GM12878 (cell line): Measurements from ENCODE around the gene FXYD1. TPM values are rescaled to one million over a fixed set of nuclear protein-coding genes. Genes with fewer than 3 reads are reported as not detected.
A peak's percentile ranks its signal among the peaks of the same experiment; 100 is the strongest.

Experiments
- BRCA1 ChIP-seq: IDR thresholded peaks from 2 replicates; pipeline ENCODE4 v1.6.1; 2011; ENCODE audit warnings: low read depth, low read length, improper control_type of control experiment
- FOS ChIP-seq: IDR thresholded peaks from 3 replicates; pipeline ENCODE4 v1.6.1; 2011; ENCODE audit warnings: borderline replicate concordance; ENCODE audit not compliant: insufficient read length; ENCODE audit errors: extremely low read depth
- HDAC2 ChIP-seq: fragments of 200-600 bp; sonication (generic); IDR thresholded peaks from 2 replicates; pipeline ENCODE4 v1.6.1; 2017
- HDGF ChIP-seq: fragments of 450-650 bp; IDR thresholded peaks from 2 replicates; pipeline ENCODE4 v1.6.1; 2016; ENCODE audit warnings: antibody characterized with exemption
- PAX8 ChIP-seq: fragments of 450-650 bp; IDR thresholded peaks from 2 replicates; pipeline ENCODE4 v1.6.1; 2017; ENCODE audit warnings: mild to moderate bottlenecking, moderate library complexity
- RUNX3 ChIP-seq: IDR thresholded peaks from 2 replicates; pipeline ENCODE4 v1.6.1; 2012; ENCODE audit warnings: low read length, inconsistent platforms
- SIN3A ChIP-seq: IDR thresholded peaks from 2 replicates; pipeline ENCODE4 v1.6.1; 2012; ENCODE audit warnings: low read depth, low read length, improper control_type of control experiment
- SP1 ChIP-seq: IDR thresholded peaks from one replicate; pipeline ENCODE4 v1.6.1; 2011; ENCODE audit warnings: low read depth, low read length
- STAT1 ChIP-seq: fragments of 450-650 bp; conservative IDR thresholded peaks from 2 replicates; pipeline ENCODE4 v1.6.1; 2014; ENCODE audit warnings: antibody characterized with exemption, mild to moderate bottlenecking
- polyA plus RNA-seq, 11 experiments: library from polyadenylated mRNA; depleted of rRNA in 4 of 11; unstranded in 6 of 11; stranded (reverse) in 5 of 11; fragments of >200 nt; fragmentation: Nextera tagmentation in 4 of 11; fragmentation: Illumina TruSeq in 1 of 11; extraction: Ambion mirVana in 4 of 11; extraction: Trizol in 1 of 11; gene quantifications; 1 replicate in 1 of 11; 2 replicates in 10 of 11; pipeline versions ENCODE4 v1.2.1 to v1.2.3, GENCODE V29; 2011 to 2016; ENCODE audit warnings: inconsistent platforms in 2 of 11, missing spikeins in 2 of 11, low read depth in 1 of 11
- total RNA-seq, 4 experiments: library from RNA; depleted of rRNA in 3 of 4; stranded (reverse); fragments of >200 nt in 3 of 4; fragmentation: Illumina TruSeq in 1 of 4; extraction: Trizol in 1 of 4; gene quantifications; 2 replicates each; pipeline versions ENCODE4 v1.2.1 to v1.2.3, GENCODE V29; 2013 to 2021
- TF ChIP-seq, protein P1 (sequence below): IDR thresholded peaks from 2 replicates; pipeline ENCODE4 v1.6.1; 2011; ENCODE audit warnings: borderline replicate concordance, low read depth, mild to moderate bottlenecking, moderate library complexity, mixed read lengths, low read length; ENCODE audit not compliant: insufficient read depth; ENCODE audit errors: extremely low read length
- TF ChIP-seq, protein P2 (sequence below): fragments of 150-350 bp; IDR thresholded peaks from 2 replicates; pipeline ENCODE4 v1.6.1; 2016; ENCODE audit warnings: low read depth, low read length
- TF ChIP-seq, protein P3 (sequence below): fragments of 450-650 bp; IDR thresholded peaks from 2 replicates; pipeline ENCODE4 v1.6.1; 2014; ENCODE audit warnings: mild to moderate bottlenecking
- TF ChIP-seq, protein P4 (sequence below): fragments of 450-650 bp; formaldehyde crosslinking; IDR thresholded peaks from 2 replicates; pipeline ENCODE4 v1.4.0; 2022; ENCODE audit warnings: mild to moderate bottlenecking, moderate library complexity
- TF ChIP-seq, protein P5 (sequence below): IDR thresholded peaks from 2 replicates; pipeline ENCODE4 v1.6.1; 2011; ENCODE audit warnings: mild to moderate bottlenecking, low read depth, low read length, moderate library complexity; ENCODE audit not compliant: insufficient replicate concordance
- TF ChIP-seq, protein P6 (sequence below): IDR thresholded peaks from 2 replicates; pipeline ENCODE4 v1.6.1; 2011; ENCODE audit warnings: borderline replicate concordance, low read depth, mild to moderate bottlenecking, moderate library complexity, low read length; ENCODE audit not compliant: insufficient read depth, poor library complexity, severe bottlenecking

The FXYD1 gene
- total and polyA plus RNA-seq, 10 of the 15 experiments (the other 5 are each of a cell fraction or from before 2014, with no cell fraction given) = 0.34 to 1.2 (median 0.49) TPM; not detected in 4

DNA sequence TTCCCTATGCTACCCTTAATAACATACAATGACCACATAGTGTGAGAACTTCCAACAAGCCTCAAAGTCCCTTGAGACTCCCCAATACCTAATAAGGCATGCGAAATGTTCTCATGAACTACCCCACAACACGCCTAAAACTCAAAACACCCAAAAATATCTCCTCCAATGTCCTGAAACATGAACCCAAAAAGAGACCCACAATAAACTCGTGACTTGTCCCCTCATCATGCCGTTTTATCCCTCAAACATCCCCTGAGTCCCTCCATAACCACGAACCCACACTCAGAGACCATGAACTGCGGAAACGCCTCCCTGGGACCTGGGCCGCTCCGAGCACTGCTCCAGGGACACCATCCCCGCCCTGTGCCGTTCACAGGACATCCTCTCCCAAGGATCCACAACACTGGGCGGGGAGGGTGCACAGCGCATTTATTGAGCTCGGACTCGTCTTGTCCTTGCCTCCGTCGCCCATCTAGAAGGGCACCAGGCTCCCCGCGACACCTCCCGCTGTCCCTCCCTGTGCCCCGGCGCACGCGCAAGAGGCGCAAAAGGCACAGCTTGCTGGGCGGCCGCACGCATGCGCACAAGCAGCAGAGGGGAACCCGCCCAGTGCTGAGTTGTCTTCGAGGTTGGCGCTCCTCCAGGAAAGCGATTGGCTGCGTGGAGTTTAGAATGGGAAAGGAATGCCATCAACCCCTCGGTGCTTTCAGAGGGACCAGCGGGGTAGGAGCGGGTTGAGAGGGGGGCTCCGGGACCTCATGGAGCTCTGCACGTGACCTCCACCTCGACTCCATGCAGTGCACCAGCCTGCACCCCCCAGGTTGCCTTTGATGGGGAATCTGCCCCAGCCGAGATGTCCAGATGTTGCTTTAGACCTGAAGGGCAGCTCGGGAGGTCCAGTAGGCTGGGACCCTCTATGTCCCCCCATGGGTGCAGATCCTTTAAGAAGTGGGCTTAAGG, 14.2 kb upstream of the FXYD1 start (continued):
- TF ChIP-seq, protein P1, sequence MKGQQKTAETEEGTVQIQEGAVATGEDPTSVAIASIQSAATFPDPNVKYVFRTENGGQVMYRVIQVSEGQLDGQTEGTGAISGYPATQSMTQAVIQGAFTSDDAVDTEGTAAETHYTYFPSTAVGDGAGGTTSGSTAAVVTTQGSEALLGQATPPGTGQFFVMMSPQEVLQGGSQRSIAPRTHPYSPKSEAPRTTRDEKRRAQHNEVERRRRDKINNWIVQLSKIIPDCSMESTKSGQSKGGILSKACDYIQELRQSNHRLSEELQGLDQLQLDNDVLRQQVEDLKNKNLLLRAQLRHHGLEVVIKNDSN = no peak
- TF ChIP-seq, protein P2, sequence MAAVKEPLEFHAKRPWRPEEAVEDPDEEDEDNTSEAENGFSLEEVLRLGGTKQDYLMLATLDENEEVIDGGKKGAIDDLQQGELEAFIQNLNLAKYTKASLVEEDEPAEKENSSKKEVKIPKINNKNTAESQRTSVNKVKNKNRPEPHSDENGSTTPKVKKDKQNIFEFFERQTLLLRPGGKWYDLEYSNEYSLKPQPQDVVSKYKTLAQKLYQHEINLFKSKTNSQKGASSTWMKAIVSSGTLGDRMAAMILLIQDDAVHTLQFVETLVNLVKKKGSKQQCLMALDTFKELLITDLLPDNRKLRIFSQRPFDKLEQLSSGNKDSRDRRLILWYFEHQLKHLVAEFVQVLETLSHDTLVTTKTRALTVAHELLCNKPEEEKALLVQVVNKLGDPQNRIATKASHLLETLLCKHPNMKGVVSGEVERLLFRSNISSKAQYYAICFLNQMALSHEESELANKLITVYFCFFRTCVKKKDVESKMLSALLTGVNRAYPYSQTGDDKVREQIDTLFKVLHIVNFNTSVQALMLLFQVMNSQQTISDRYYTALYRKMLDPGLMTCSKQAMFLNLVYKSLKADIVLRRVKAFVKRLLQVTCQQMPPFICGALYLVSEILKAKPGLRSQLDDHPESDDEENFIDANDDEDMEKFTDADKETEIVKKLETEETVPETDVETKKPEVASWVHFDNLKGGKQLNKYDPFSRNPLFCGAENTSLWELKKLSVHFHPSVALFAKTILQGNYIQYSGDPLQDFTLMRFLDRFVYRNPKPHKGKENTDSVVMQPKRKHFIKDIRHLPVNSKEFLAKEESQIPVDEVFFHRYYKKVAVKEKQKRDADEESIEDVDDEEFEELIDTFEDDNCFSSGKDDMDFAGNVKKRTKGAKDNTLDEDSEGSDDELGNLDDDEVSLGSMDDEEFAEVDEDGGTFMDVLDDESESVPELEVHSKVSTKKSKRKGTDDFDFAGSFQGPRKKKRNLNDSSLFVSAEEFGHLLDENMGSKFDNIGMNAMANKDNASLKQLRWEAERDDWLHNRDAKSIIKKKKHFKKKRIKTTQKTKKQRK = no peak
- TF ChIP-seq RUNX3 (peak; percentile 52), PAX8 (no peak), BRCA1 (no peak), HDAC2 (no peak), FOS (no peak), SP1 (no peak), STAT1 (no peak), SIN3A (no peak), HDGF (no peak; the same call in 1 of the 2 replicates)
- TF ChIP-seq, protein P3, sequence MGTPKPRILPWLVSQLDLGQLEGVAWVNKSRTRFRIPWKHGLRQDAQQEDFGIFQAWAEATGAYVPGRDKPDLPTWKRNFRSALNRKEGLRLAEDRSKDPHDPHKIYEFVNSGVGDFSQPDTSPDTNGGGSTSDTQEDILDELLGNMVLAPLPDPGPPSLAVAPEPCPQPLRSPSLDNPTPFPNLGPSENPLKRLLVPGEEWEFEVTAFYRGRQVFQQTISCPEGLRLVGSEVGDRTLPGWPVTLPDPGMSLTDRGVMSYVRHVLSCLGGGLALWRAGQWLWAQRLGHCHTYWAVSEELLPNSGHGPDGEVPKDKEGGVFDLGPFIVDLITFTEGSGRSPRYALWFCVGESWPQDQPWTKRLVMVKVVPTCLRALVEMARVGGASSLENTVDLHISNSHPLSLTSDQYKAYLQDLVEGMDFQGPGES = no peak
- TF ChIP-seq, protein P4, sequence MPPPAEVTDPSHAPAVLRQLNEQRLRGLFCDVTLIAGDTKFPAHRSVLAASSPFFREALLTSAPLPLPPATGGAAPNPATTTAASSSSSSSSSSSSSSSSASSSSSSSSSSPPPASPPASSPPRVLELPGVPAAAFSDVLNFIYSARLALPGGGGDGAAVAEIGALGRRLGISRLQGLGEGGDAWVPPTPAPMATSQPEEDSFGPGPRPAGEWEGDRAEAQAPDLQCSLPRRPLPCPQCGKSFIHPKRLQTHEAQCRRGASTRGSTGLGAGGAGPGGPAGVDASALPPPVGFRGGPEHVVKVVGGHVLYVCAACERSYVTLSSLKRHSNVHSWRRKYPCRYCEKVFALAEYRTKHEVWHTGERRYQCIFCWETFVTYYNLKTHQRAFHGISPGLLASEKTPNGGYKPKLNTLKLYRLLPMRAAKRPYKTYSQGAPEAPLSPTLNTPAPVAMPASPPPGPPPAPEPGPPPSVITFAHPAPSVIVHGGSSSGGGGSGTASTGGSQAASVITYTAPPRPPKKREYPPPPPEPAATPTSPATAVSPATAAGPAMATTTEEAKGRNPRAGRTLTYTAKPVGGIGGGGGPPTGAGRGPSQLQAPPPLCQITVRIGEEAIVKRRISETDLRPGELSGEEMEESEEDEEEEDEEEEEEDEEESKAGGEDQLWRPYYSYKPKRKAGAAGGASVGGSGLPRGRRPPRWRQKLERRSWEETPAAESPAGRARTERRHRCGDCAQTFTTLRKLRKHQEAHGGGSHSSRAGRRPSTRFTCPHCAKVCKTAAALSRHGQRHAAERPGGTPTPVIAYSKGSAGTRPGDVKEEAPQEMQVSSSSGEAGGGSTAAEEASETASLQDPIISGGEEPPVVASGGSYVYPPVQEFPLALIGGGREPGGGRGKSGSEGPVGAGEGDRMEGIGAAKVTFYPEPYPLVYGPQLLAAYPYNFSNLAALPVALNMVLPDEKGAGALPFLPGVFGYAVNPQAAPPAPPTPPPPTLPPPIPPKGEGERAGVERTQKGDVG (CRISPR knock-in tag) = no peak
- TF ChIP-seq, protein P5, sequence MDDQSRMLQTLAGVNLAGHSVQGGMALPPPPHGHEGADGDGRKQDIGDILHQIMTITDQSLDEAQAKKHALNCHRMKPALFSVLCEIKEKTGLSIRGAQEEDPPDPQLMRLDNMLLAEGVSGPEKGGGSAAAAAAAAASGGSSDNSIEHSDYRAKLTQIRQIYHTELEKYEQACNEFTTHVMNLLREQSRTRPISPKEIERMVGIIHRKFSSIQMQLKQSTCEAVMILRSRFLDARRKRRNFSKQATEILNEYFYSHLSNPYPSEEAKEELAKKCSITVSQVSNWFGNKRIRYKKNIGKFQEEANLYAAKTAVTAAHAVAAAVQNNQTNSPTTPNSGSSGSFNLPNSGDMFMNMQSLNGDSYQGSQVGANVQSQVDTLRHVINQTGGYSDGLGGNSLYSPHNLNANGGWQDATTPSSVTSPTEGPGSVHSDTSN = no peak
- TF ChIP-seq, protein P6, sequence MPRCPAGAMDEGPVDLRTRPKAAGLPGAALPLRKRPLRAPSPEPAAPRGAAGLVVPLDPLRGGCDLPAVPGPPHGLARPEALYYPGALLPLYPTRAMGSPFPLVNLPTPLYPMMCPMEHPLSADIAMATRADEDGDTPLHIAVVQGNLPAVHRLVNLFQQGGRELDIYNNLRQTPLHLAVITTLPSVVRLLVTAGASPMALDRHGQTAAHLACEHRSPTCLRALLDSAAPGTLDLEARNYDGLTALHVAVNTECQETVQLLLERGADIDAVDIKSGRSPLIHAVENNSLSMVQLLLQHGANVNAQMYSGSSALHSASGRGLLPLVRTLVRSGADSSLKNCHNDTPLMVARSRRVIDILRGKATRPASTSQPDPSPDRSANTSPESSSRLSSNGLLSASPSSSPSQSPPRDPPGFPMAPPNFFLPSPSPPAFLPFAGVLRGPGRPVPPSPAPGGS = peak; percentile 23
